GM21737 (cell line): ENCODE results near the gene MAP1LC3B2.
"Not testable (repeated sequence)": the region's sequence is repeated elsewhere in the genome, so short reads cannot be mapped to it uniquely, and the experiment has no call there.

Source experiments
- ATAC-seq: cut with Tn5 transposase; IDR thresholded peaks from one replicate; pipeline ENCODE4 v1.9.1; 2021; ENCODE audit warnings: mild to moderate bottlenecking, moderate library complexity; ENCODE audit not compliant: unreplicated experiment

The MAP1LC3B2 gene

DNA sequence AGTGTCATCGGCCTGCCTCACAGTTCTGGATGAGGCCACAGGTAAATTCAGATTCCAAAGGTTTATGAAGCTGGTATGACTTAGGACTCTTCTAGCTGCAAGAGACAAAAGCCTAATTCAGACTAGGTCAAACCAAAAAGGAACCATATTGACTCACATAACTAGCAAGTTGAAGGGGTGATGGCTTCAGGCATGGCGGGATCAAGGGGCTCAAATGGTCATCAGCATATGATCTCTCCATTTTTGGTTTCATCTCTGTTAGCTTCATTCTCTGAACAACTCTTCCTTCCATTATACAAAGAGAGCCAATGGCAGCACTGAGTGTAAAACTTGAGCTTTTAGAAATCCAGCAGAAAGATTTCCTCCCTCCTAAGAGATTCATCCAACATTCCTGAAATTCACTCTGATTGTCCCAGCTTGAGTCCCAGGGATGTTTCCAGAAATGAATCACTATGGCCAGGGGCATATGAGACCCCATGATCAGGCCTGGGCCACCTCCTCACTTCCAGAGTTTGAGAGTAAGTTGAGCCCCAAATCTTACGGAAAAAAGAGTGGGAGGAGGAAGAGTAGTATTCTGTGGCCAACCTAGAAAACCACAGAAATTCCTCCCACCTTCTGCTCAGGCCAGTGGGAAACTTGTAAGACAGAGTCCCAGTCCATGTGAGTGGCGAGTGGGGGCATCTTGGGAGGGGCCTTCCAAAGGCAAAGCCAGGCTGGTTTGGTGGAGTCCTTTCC lies 2.0 kb upstream of the MAP1LC3B2 start:
- ATAC-seq = no peak

DNA sequence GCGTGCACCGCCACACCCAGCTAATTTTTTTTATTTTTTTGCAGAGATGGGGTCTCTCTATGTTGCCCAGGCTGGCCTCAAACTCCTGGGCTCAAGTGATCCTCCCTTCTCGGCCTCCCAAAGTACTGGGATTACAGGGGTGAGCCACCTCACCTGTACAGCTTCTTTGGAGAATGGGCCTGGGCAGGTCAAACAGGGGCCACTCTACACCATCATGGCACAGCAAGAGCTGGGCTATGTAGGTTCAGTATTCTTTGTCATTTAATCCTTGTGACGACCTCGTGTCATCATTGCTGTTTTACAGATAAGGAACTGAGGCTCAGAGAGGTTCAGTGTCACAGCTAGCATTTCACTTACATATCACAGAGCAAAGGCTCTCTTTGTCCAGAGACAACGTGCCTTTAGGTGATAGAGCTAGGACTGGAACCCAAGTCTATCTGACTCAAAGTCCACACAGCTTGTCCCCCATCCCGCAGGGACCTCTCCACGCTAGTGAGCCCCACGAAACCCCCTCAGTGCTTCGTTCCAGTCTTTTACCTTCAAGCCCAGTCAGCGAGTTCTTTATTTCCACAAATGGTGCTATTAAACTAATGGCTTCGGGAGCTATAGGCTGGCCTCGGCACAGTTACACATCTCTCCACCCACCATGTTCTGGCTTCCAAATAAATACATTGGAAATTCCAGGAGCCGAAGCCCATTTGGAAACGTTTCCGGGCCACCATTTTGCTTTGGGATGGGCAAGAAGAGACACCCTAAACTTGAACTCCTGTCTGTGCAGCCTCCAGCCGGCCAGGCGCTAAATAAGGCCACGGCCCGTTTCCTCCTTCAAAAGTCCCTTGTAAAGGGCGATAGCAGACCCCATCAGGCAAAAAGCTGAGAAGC lies 660 bp upstream of the MAP1LC3B2 start:
- ATAC-seq = no peak

DNA sequence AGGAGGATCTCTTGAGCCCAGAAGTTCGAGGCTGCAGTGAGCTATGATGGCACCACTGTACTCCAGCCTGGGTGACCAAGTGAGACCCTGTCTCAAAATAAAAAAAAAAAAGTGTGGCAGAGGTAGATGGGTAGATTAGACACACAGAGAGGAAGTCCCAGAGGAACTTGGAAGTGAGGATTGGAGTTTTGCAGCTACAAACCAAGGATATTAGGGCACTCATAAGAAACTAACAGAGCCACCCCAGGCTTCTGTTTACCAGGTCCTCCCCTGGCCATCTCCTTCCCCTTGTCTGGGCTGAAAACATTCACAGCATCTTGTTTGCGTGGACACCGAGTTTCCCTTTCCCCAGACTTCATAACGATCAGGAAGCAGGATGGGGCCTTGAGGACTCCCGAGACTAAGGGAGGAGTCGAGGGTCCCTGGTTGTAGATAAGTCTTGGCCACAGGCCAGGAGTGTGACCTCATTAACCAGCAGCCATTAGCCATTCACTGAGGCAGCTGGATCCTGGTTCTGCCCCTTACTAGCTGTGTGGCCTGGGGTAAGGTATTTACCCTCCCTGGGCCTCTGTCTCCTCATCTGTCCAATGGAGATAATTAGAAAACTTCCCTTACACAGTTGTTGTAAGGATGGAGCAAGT lies 2.1 kb downstream of the MAP1LC3B2 start:
- ATAC-seq = no peak

DNA sequence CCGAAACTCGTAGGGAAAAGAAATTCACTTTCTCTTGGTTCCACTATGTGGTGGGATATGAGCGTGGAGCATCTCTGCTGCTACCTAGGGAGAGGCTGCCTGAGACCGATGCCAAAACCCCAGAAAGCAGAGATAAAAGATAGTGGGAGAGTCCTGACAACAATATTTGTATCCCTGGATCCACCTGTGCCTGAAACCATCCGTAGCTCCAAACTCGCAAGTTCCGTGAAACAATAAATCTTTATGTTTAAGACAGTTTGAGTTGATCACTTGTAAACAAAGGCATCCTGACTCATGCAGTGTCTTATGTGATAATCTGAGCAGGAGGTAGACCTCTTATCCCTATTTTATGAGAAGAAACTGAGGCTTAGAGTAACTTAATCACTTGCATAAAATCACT lies 2.9 kb downstream of the MAP1LC3B2 start:
- no peak for ATAC-seq

DNA sequence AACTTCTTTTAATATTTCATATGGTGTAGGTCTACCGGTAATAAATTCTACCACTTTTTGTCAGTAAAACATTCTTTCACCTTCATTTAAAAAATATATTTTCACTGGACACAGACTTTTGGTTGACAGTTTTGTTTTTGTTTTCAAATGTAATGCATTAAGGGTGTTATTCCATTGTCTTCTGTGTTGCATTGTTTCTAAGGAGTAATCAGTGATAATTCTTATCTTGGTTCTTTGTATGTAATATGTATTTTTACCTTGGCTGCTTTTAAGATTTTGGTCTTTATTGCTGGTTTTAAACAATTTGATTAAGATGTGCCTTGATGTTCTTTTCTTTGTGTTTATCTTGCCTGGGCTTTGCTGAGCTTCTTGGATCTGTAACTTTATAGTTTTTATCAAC lies 4.1 kb downstream of the MAP1LC3B2 start:
- ATAC-seq = no peak

DNA sequence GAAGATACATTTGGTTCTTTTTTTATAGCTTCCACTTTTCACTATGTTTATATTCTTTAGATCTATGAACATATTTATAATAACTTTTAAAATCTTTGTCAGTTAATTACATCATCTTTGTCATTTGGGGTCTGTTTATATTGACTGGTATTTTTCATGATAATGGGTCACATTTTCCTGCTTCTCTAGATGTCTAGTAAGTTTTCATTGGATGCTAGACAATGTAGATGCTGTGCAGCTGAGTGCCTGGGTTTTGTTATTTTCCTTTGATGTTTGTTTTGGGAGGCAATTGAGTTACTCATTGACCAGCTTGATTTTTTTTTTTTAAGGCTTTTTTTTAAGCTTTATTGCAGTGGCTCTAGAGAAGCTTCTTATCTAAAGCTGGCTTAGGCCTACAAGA lies 4.9 kb downstream of the MAP1LC3B2 start:
- no peak for ATAC-seq

DNA sequence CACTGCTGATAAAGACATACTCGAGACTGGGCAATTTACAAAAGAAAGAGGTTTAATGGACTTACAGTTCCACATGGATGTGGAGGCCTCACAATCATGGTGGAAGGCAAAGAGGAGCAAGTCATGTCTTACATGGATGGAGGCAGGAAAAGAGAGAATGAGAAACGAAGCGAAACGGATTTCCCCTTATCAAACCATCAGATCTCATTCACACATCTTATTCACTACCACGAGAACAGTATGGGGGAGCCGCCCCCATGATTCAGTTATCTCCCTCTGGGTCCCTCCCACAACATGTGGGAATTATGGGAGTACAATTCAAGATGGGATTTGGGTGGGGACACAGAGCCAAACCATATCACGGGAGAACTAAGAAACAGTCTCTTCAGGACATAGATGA lies 6.0 kb downstream of the MAP1LC3B2 start:
- ATAC-seq = not testable (repeated sequence)

DNA sequence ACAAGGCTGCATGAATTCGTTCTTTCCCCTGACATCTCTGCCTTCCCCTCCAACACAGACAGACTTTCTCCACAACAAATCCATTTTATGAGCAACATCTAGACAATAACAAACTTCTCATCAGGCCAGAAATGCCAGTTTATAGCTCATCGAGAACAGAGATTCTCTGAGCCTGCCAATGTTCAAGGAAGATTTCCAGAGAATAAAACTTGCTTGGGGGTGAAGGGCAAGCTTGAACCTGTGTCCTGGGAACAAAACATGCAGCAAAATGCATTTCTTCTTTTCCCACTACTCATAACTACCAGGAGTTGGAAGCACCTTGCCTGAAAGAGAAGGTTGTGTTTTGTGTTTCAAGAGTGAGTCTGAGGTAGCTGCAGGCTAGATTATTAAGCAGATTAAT lies 6.8 kb downstream of the MAP1LC3B2 start:
- no peak for ATAC-seq

DNA sequence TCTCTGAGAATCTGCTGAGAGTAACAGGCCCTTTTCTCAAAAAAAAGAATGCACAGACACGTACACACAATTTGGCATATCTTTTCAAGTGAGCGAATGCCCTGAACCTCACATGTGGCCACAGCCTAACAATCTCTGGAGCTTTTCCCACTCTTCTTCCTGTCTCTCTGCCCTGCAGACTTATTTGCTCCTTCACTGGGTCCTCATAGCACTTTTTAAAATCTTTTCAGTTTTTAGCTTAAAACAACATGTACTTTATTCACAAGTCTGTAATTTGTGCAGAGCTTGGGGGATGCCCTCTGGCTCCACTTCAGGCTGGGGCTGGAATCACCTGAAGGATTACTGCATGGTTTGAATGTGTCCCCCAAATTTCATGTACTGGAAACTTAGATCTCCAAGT lies 9.0 kb downstream of the MAP1LC3B2 start:
- no peak for ATAC-seq

DNA sequence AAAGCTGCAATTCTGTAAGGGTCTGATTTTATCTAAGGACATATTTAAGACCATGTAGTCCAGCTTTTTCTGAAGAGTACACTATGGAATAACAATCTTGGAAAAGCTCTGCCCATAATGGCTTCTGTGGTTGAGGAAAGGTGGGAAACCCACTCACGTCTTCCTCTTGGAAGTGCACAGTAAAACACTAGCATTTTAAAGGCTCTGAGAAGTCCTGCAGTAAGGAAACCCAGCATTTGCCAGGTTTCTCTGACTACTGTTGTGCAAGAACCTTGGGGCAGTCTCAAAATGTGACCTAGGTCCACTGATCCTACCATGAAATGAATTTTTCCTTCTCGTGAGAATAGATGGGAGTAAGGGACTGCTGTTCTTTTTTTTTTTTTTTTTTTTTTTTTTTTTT lies 11.9 kb downstream of the MAP1LC3B2 start:
- no peak for ATAC-seq

DNA sequence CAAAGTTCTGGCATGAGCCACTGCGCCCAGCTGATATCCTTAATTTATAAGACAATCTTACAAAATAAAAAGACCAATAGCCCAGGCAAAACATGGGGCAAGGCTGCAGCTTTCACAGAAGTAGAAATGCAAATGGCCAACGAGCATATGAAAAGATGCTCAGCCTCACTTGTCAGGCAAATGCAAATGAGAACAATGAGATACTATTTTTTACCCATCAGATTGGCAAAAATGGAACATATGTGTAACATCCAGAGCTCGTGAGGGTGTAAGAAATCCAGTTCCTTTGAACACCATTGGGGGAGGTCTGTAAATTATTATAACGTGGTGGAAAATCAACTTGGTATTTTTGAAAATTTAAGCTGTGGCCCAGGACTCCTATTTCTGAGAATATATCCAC lies 14.6 kb downstream of the MAP1LC3B2 start:
- no peak for ATAC-seq

DNA sequence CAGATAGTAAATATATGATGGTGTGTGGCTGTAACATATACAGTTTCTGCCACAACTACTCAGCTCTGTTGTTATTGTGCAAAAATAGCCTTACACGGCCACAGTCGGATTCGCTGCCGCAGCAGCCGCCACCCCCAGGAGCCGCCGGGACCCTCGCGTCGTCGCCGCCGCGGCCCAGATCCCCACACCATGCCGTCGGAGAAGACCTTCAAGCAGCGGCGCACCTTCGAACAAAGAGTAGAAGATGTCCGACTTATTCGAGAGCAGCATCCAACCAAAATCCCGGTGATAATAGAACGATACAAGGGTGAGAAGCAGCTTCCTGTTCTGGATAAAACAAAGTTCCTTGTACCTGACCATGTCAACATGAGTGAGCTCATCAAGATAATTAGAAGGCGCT lies 16.6 kb downstream of the MAP1LC3B2 start:
- not testable (repeated sequence) for ATAC-seq

DNA sequence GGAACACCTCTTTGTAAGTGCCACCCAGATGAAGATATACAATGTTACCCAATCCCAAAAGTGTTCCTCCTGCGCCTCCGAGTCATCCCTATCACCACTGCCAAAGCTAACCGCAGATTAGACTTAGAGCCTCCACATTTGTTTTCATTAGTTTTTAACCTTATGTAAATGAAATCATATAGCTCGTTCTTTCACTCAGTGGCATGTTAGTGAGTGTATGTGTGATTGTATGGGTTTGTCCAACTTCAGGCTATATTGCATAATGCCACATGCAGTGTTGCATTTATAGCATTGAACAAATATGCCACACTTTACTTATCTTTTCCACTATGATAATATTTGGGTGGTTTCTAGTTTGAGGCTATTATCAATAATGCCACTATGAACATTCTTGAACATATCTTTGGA lies 18.0 kb downstream of the MAP1LC3B2 start:
- no peak for ATAC-seq

DNA sequence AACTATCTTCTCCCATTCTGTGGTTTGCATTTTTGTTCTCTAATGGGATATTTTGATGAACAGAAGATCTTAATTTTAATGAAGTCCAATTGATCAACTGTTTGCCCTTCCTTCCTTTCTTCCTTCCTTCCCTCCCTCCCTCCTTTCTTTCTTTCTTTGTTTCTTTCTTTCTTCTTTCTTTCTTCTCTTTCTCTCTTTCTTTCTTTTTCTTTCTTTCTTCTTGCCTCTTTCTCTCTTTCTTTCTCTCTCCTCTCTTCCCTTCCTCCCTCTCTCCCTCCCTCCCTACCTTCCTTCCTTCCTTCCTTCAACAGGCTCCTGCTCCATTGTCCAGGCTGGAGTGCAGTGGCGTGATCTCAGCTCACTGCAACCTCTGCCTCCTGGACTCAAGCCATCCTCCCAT lies 18.9 kb downstream of the MAP1LC3B2 start:
- ATAC-seq = no peak

DNA sequence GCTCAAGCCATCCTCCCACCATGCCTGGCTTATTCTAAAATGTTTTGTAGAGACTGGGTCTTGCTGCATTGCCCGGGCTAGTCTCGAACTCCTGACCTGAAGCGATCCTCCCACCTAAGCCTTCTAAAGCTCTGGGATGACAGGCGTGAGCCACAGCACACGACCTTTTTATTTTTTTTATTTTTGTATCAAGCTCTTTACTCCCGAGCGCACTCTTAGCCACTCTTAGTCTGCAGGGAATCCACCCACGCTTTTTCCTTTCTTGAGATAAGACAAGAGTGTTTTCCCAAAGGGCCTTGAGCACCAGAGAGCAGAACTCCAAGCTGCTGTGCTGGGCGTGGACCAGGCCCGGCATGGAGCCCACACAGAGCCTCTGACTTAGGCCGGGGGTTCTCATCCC lies 23.4 kb downstream of the MAP1LC3B2 start:
- no peak for ATAC-seq

DNA sequence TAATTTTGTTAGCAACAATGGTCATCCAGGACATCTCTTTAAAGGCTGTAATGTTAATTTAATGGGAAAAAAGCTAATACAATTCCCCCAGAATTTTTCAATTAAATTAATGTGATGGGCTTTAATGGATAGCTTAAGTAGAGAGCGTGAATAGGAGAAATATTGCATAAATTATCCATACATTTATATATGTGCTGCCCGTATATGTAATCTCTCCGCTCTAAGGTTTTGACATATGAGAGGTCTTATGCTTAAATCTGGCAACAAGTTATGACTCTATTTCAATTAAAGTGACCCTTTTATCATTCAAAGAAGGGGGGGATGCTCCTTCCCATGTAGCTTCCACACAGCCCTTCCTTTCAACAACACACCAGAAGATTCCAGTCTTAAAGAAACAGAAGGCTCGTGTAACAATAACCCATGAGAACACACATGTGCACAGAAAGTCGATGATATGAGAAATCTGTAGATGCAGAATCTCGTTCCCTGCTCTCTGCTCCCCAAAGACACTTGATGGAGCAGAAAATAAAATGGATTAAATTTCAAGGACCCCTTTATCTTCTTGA lies 24.0 kb downstream of the MAP1LC3B2 start:
- ATAC-seq = no peak

DNA sequence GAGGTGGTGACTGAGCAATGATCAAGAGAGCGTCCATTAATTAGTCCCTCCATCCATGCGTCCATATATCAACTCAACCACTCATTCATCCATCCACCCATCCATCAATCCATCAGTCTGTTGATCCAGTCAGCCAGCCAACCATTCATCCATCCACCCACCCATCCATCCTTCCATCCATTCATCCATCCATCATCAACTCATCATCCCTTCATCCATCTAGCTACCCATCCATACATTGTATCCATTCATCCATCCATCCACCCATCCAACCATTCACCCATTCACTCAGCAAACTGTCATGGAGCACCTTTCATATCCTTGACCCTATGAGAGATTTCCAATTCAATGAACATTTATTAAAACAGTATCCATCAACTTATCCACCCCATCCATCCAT lies 28.1 kb downstream of the MAP1LC3B2 start:
- no peak for ATAC-seq

DNA sequence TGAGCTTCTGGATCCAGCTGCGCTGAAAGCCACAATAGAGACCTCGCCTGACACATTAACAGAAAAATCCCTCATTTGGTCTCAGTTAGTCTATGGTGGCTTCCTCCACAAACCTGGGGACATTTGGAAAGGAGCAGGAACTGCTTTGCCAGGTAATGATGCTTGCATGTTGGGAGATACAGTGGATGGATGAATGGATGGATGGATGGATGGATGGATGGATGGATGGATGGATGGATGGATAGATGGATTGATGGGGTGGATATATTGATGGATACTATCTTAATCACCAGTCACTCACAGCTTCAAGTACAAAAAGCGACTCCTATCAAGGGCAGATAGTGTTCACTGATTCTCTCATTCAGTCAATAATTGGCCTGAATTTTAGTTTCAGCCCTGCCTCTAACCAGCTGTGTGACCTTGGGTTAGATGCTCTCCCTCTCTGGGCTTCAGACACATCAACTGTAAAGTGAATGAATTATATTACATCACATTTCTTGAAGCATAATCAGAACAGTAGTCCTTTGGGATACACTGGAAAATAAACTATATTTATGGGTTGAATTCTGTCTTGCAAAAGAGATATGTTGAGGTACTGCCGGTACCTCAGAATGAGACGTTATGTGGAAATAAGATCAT lies 29.3 kb downstream of the MAP1LC3B2 start:
- ATAC-seq = no peak

DNA sequence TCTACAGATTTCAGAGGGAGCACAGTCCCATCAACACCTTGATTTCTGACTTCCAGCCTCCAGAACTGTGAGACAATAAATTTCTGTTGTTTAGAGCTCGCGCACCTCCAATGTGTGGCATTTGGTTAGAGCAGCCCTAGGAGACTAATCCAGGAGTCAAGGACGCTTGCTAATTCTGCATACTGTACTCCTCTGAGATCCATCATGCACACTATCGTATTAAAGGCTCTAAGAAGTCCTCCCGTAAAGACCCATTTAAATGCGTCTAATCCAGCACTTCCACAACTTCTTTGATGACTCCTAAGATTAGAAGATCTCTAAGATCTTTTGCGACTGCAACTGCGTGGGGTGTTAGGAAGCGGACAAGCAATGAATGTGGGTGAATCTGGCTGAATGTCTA lies 30.4 kb downstream of the MAP1LC3B2 start:
- ATAC-seq = no peak

DNA sequence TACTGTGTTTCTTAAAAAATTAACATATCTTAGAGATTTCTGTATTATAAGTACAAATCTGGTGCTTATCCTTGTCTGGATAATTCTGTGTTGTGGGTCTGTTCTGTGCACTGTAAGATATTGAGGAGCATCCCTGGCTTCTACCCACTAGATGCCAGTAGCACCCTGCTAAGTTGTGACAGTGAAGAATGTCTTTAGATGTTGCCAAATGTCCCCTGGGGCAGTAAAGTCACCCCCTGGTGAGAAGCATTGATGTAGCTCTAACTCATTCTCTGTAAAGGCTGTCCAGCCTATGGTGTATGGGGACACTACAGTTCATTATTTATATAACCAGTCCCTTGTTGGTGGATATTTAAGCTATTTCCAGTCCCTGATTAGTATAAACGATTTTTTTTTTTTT lies 31.4 kb downstream of the MAP1LC3B2 start:
- no peak for ATAC-seq
